HG03103 (cell line): Measurements from ENCODE around the gene ANAPC16.
A peak's percentile ranks its signal among the peaks of the same experiment; 100 is the strongest.
"Not testable (repeated sequence)": the region's sequence is repeated elsewhere in the genome, so short reads cannot be mapped to it uniquely, and the experiment has no call there.

Experiments used
- ATAC-seq: cut with Tn5 transposase; IDR thresholded peaks from one replicate; pipeline ENCODE4 v1.9.1; 2021; ENCODE audit warnings: low read depth; ENCODE audit not compliant: unreplicated experiment

ANAPC16 gene

GRCh38 chr10:72261784-72262404 is 46.1 kb downstream of the ANAPC16 start:
- ATAC-seq, result peak; percentile 12

GRCh38 chr10:72263613-72264241 is 47.9 kb downstream of the ANAPC16 start:
- ATAC-seq, result no peak

- no peak for ATAC-seq
Measured at GRCh38 chr10:72264536-72264935, 48.7 kb downstream of the ANAPC16 start.

GRCh38 chr10:72265508-72265907 is 49.7 kb downstream of the ANAPC16 start:
- ATAC-seq, result no peak

- no peak for ATAC-seq
Measured at GRCh38 chr10:72265990-72266865, 50.4 kb downstream of the ANAPC16 start.

- ATAC-seq, result no peak
Measured at GRCh38 chr10:72267381-72267780, 51.6 kb downstream of the ANAPC16 start.

- no peak for ATAC-seq
Measured at GRCh38 chr10:72267819-72268399, 52.1 kb downstream of the ANAPC16 start.

GRCh38 chr10:72268475-72269200 is 52.8 kb downstream of the ANAPC16 start:
- ATAC-seq, result not testable (repeated sequence)

- no peak for ATAC-seq
Measured at GRCh38 chr10:72270607-72271281, 54.9 kb downstream of the ANAPC16 start.

GRCh38 chr10:72272689-72273409 is 57.0 kb downstream of the ANAPC16 start:
- no peak for ATAC-seq

- ATAC-seq, result peak; percentile 73
Measured at GRCh38 chr10:72273410-72274212, 57.8 kb downstream of the ANAPC16 start, which contains the start of gene DDIT4. Gene DDIT4, plus strand, starts transcription at chr10:72273924. Its CDS starts 293 bp downstream, at chr10:72274217.

- ATAC-seq, result no peak
Measured at GRCh38 chr10:72274213-72274729, 58.5 kb downstream of the ANAPC16 start.

- ATAC-seq, result no peak
Measured at GRCh38 chr10:72274730-72275350, 59.0 kb downstream of the ANAPC16 start.

GRCh38 chr10:72275351-72276012 is 59.7 kb downstream of the ANAPC16 start:
- no peak for ATAC-seq

GRCh38 chr10:72276013-72276387 is 60.2 kb downstream of the ANAPC16 start:
- ATAC-seq, result no peak

GRCh38 chr10:72276421-72277339 is 60.9 kb downstream of the ANAPC16 start:
- no peak for ATAC-seq
